Breast epithelium (tissue), 3 donors: ENCODE results near the gene ARHGAP26.

Source experiments
- CTCF ChIP-seq, 3 donors: fragments of 450-650 bp; IDR thresholded peaks; one replicate each; pipeline ENCODE4 v1.5.1; 2016 to 2017; ENCODE audit warnings: antibody characterized with exemption in 3 of 3, mild to moderate bottlenecking in 3 of 3, moderate library complexity in 3 of 3
- POLR2A ChIP-seq: fragments of 450-650 bp; IDR thresholded peaks from one replicate; pipeline ENCODE4 v1.6.1; 2016; ENCODE audit warnings: antibody characterized with exemption, mild to moderate bottlenecking, moderate library complexity
- POLR2AphosphoS5 ChIP-seq, 3 donors: sonication (generic); formaldehyde crosslinking; IDR thresholded peaks; one replicate each; pipeline ENCODE4 v1.6.1; 2017; ENCODE audit warnings: antibody characterized with exemption in 3 of 3

DNA sequence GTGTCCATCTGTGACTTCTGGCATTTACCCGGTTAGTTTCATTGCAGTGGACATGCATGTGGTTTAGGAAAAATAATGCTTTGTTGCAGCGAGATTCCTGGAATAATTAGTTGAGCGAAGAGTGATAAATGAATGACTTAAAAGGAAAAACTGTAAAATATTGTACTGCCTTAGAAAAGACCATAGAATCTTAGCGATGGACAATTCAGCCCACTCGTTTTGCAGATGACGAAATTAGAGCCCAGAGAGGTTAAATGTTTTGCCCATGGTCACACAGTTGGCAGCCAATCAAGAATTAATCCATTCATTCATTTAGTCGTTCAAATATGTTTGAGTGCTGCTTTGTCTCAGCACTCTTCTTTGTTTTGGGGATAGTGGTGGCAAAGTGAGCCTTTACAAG lies 107.9 kb downstream of the ARHGAP26 start:
- TF ChIP-seq CTCF (IDR thresholded peaks at IDR 0.05) (no peak), POLR2A (no peak), POLR2AphosphoS5 (IDR thresholded peaks at IDR 0.05) (no peak)
